HepG2 (cell line): ENCODE results near the gene SH3GL2. TPM values are rescaled to one million over a fixed set of nuclear protein-coding genes. Genes with fewer than 3 reads are reported as not detected.

Experiments used
- ATAC-seq: fragments of 200-7000 bp; cut with Tn5 transposase; 3 replicates; pipeline ENCODE4 v1.9.1; 2020; ENCODE audit warnings: mild to moderate bottlenecking, moderate library complexity
- BruUV-seq: library from RNA; stranded (reverse); fragments of 400-500 nt; replicated peaks from 2 replicates; lab custom pipeline; 2021; lab: Mats Ljungman, UMichigan
- CTCF ChIA-PET: fragments of 300-600 bp; formaldehyde crosslinking; extraction: SDS; loops from one replicate; lab custom pipeline; 2021; ENCODE audit warnings: low total read pairs, inconsistent platforms, low intra/inter-chr PET ratio; lab: Yijun Ruan, JAX
- POLR2A ChIA-PET: fragments of 350-600 bp; sonication (Branson Sonifier 250); formaldehyde crosslinking; loops from one replicate; lab custom pipeline; 2020; ENCODE audit warnings: antibody characterized with exemption, inconsistent platforms; lab: Yijun Ruan, JAX
- DNase-seq: peaks from one replicate; pipeline ENCODE4 v3.0.0-alpha.2; 2015; ENCODE audit warnings: low spot score
- FAIRE-seq: peaks from 3 replicates; lab custom pipeline; 2011; peaks lifted over from hg19 to GRCh38; lab: Jason Lieb, UNC
- H2AFZ ChIP-seq: one replicate; pipeline ENCODE4 v1.6.1; 2011; ENCODE audit warnings: low read length, inconsistent platforms
- H3K27ac ChIP-seq: fragments of 300-600 bp; 3 replicates; pipeline ENCODE4 v1.8.0; 2011; ENCODE audit warnings: mixed run types, mild to moderate bottlenecking, mixed read lengths, low read length, inconsistent platforms; ENCODE audit not compliant: insufficient read depth; ENCODE audit errors: extremely low read length
- H3K27me3 ChIP-seq, 2 experiments: fragments of 200-600 bp in 1 of 2; 2 replicates in 1 of 2; 3 replicates in 1 of 2; pipeline versions ENCODE4 v1.6.0 to v1.8.0; 2011; ENCODE audit warnings: low read length in 2 of 2, mild to moderate bottlenecking in 2 of 2, moderate library complexity in 2 of 2, inconsistent platforms in 1 of 2; ENCODE audit not compliant: insufficient read depth in 2 of 2, control insufficient read depth in 1 of 2
- H3K36me3 ChIP-seq, 2 experiments: fragments of 200-600 bp in 1 of 2; replicated peaks in 1 of 2; 2 replicates in 1 of 2; 3 replicates in 1 of 2; pipeline versions ENCODE4 v1.5.1 to v1.8.0; 2011; ENCODE audit warnings: low read length in 2 of 2, inconsistent platforms in 1 of 2; ENCODE audit not compliant: insufficient read depth in 2 of 2, control insufficient read depth in 1 of 2
- H3K4me1 ChIP-seq: 2 replicates; pipeline ENCODE4 v1.5.1; 2012; ENCODE audit warnings: low read length, inconsistent platforms; ENCODE audit not compliant: insufficient read depth
- H3K4me2 ChIP-seq: 2 replicates; pipeline ENCODE4 v1.6.0; 2011; ENCODE audit warnings: low read depth, low read length, inconsistent platforms
- H3K4me3 ChIP-seq, 3 experiments: fragments of 200-600 bp in 1 of 3; sonication (generic), shearing (Covaris generic) in 1 of 3; replicated peaks in 1 of 3; 2 replicates each; pipeline ENCODE4 v1.5.1; 2011 to 2016; ENCODE audit warnings: low read length in 3 of 3, inconsistent platforms in 2 of 3, low read depth in 2 of 3, mild to moderate bottlenecking in 2 of 3, control low read depth in 1 of 3, mixed read lengths in 1 of 3; ENCODE audit not compliant: insufficient read depth in 1 of 3
- H3K79me2 ChIP-seq: one replicate; pipeline ENCODE4 v1.6.1; 2011; ENCODE audit warnings: low read length, inconsistent platforms; ENCODE audit not compliant: insufficient read depth
- H3K9ac ChIP-seq: 2 replicates; pipeline ENCODE4 v1.6.0; 2011; ENCODE audit warnings: mild to moderate bottlenecking, low read depth, low read length, inconsistent platforms; ENCODE audit not compliant: insufficient read depth
- H3K9me3 ChIP-seq: 2 replicates; pipeline ENCODE4 v1.5.1; 2012; ENCODE audit warnings: mild to moderate bottlenecking, low read length
- H4K20me1 ChIP-seq: 2 replicates; pipeline ENCODE4 v1.6.0; 2011; ENCODE audit warnings: inconsistent platforms, mild to moderate bottlenecking, low read length, moderate library complexity; ENCODE audit not compliant: insufficient read depth
- GABPB1 ChIP-seq: IDR thresholded peaks from 2 replicates; pipeline ENCODE4 v1.6.1; 2016; ENCODE audit warnings: mild to moderate bottlenecking, missing genetic modification reagents, moderate library complexity, missing compliant biosample characterization
- GTF2F1 ChIP-seq: fragments of 150-350 bp; IDR thresholded peaks from 2 replicates; pipeline ENCODE4 v1.6.1; 2014; ENCODE audit warnings: low read length
- HMGA1 ChIP-seq: sonication (generic); formaldehyde crosslinking; conservative IDR thresholded peaks from 2 replicates; pipeline ENCODE4 v1.4.0; 2020; ENCODE audit warnings: missing genetic modification reagents
- HOXA3 ChIP-seq: sonication (generic); formaldehyde crosslinking; IDR thresholded peaks from 2 replicates; pipeline ENCODE4 v1.5.0; 2020; ENCODE audit warnings: missing genetic modification reagents
- TBL1XR1 ChIP-seq: fragments of 150-350 bp; IDR thresholded peaks from 2 replicates; pipeline ENCODE4 v1.6.1; 2014; ENCODE audit warnings: borderline replicate concordance, low read length; ENCODE audit not compliant: partially characterized antibody
- TCF7L2 ChIP-seq: IDR thresholded peaks from 2 replicates; pipeline ENCODE4 v1.6.1; 2011; ENCODE audit warnings: mild to moderate bottlenecking, low read depth, low read length, moderate library complexity
- TGIF2 ChIP-seq: IDR thresholded peaks from 2 replicates; pipeline ENCODE4 v1.6.1; 2016; ENCODE audit warnings: control low read depth, missing compliant biosample characterization
- ZNF30 ChIP-seq: sonication (generic); formaldehyde crosslinking; IDR thresholded peaks from 2 replicates; pipeline ENCODE4 v1.5.0; 2020; ENCODE audit warnings: mild to moderate bottlenecking, missing genetic modification reagents
- ZNF484 ChIP-seq: sonication (generic); formaldehyde crosslinking; IDR thresholded peaks from 2 replicates; pipeline ENCODE4 v1.5.1; 2020; ENCODE audit warnings: mild to moderate bottlenecking, low read depth, missing genetic modification reagents, borderline replicate concordance
- ZNF570 ChIP-seq: sonication (generic); formaldehyde crosslinking; IDR thresholded peaks from 2 replicates; pipeline ENCODE4 v1.4.0; 2020; ENCODE audit warnings: mild to moderate bottlenecking, missing genetic modification reagents, borderline replicate concordance
- WGBS: methylation state at CpG from one replicate; pipeline ENCODE4 v1.1.6; 2017; ENCODE audit warnings: low lambda C conversion rate; 5-methylcytosine and 5-hydroxymethylcytosine counted together
- in situ Hi-C: cut with HindIII; loops from 2 replicates; pipeline ENCODE4 v1.10.0; 2017; ENCODE audit warnings: low pct_unique_long_range_greater_than_20kb; ENCODE audit not compliant: extremely low pct_ligation_motif_present
- intact Hi-C: fragments of 100-400 bp; cut with micrococcal nuclease; formaldehyde crosslinking; loops from one replicate; pipeline ENCODE4 v1.10.0; 2022; ENCODE audit not compliant: unreplicated experiment
- polyA plus RNA-seq, 8 experiments: library from polyadenylated mRNA; depleted of rRNA in 3 of 8; stranded (reverse) in 7 of 8; unstranded in 1 of 8; fragments of >200 nt; fragmentation: Illumina TruSeq in 4 of 8; extraction: Trizol in 4 of 8; gene quantifications; 2 replicates each; pipeline versions ENCODE4 v1.2.1 to v1.2.3, GENCODE V29; 2011 to 2016; ENCODE audit warnings: low read depth in 4 of 8, missing spikeins in 1 of 8, mixed read lengths in 1 of 8; ENCODE audit not compliant: insufficient read depth in 1 of 8
- total RNA-seq, 5 experiments: library from RNA; depleted of rRNA; stranded (reverse); fragments of >200 nt; fragmentation: Illumina TruSeq; extraction: Trizol; gene quantifications; 2 replicates each; pipeline ENCODE4 v1.2.3, GENCODE V29; 2016; ENCODE audit warnings: low read depth in 1 of 5
- TF ChIP-seq, protein P1 (sequence below): sonication (generic); formaldehyde crosslinking; IDR thresholded peaks from 2 replicates; pipeline ENCODE4 v1.5.0; 2020; ENCODE audit warnings: missing genetic modification reagents
- TF ChIP-seq, protein P2 (sequence below): sonication (generic); formaldehyde crosslinking; IDR thresholded peaks from 2 replicates; pipeline ENCODE4 v1.9.0; 2021; ENCODE audit warnings: missing genetic modification reagents, mild to moderate bottlenecking, borderline replicate concordance
- TF ChIP-seq, protein P3 (sequence below): sonication (generic); formaldehyde crosslinking; IDR thresholded peaks from 2 replicates; pipeline ENCODE4 v1.4.0; 2020; ENCODE audit warnings: missing genetic modification reagents, mild to moderate bottlenecking, borderline replicate concordance

Gene SH3GL2
- total and polyA plus RNA-seq, 2 of the 13 experiments (the other 11 are each of a cell fraction or from before 2014, with no cell fraction given): 0.04 TPM; not detected in 1

DNA sequence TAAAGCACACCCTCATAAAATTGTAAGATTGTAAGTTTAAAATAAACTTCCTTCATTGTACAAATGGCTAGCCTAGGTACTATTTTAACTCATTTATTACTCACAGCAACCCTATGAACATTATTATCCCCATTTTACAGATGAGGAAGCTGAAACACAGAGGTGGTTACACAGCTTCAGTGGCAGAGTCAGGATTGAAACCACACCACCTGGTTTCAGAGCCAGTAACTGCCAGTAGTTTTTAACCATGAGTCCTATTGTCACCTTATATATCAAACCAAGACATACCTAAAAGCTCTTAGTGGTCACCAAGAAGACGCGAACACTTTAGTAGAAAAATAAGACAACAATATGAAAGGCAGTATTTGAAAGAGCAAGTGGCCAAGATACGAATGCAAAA lies 16.1 kb downstream of the SH3GL2 start:
- 68% methylated on average over 3 of the region's 3 CpGs for WGBS
- POLR2A ChIA-PET: no interaction called here

More for the DNA sequence above, 16.1 kb downstream of the SH3GL2 start:
- FAIRE-seq (no peak), ATAC-seq (no peak), DNase-seq (no peak)
- CTCF ChIA-PET: no interaction called here
- no TSS peak for BruUV-seq
- no peak overlapping the region for H3K27ac ChIP-seq
- H3K4me2 ChIP-seq: no peak overlapping the region
- TF ChIP-seq GTF2F1 (no peak), ZNF570 (no peak), GABPB1 (no peak), TCF7L2 (no peak), HOXA3 (CRISPR knock-in tag) (no peak), ZNF484 (no peak), TGIF2 (no peak), HMGA1 (CRISPR knock-in tag) (no peak), ZNF30 (CRISPR knock-in tag) (no peak), TBL1XR1 (no peak)
- TF ChIP-seq, protein P1, sequence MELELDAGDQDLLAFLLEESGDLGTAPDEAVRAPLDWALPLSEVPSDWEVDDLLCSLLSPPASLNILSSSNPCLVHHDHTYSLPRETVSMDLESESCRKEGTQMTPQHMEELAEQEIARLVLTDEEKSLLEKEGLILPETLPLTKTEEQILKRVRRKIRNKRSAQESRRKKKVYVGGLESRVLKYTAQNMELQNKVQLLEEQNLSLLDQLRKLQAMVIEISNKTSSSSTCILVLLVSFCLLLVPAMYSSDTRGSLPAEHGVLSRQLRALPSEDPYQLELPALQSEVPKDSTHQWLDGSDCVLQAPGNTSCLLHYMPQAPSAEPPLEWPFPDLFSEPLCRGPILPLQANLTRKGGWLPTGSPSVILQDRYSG: no peak
- TF ChIP-seq, protein P2, sequence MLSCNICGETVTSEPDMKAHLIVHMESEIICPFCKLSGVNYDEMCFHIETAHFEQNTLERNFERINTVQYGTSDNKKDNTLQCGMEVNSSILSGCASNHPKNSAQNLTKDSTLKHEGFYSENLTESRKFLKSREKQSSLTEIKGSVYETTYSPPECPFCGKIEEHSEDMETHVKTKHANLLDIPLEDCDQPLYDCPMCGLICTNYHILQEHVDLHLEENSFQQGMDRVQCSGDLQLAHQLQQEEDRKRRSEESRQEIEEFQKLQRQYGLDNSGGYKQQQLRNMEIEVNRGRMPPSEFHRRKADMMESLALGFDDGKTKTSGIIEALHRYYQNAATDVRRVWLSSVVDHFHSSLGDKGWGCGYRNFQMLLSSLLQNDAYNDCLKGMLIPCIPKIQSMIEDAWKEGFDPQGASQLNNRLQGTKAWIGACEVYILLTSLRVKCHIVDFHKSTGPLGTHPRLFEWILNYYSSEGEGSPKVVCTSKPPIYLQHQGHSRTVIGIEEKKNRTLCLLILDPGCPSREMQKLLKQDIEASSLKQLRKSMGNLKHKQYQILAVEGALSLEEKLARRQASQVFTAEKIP (CRISPR knock-in tag): no peak
- TF ChIP-seq, protein P3, sequence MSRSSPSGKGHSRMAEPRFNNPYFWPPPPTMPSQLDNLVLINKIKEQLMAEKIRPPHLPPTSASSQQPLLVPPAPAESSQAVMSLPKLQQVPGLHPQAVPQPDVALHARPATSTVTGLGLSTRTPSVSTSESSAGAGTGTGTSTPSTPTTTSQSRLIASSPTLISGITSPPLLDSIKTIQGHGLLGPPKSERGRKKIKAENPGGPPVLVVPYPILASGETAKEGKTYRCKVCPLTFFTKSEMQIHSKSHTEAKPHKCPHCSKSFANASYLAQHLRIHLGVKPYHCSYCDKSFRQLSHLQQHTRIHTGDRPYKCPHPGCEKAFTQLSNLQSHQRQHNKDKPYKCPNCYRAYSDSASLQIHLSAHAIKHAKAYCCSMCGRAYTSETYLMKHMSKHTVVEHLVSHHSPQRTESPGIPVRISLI: no peak
- no peaks in the 10 kb centered on the region; a peak in 1 of 5 replicates for H3K27me3 ChIP-seq
- H3K4me3 ChIP-seq: no peak overlapping the region
- H3K36me3 ChIP-seq: no peaks in the 10 kb centered on the region
- no peaks in the 10 kb centered on the region for H3K9me3 ChIP-seq
- H4K20me1 ChIP-seq: no peaks in the 10 kb centered on the region
- in situ Hi-C loops (no loop called here), intact Hi-C loops (no loop called here)
- H3K4me1 ChIP-seq: no peaks in the 10 kb centered on the region
- no peak overlapping the region for H3K9ac ChIP-seq
- H2AFZ ChIP-seq: no peak overlapping the region
- no peaks in the 10 kb centered on the region for H3K79me2 ChIP-seq
